HepG2 (cell line): ENCODE results near the gene MZF1. TPM values are rescaled to one million over a fixed set of nuclear protein-coding genes. Genes with fewer than 3 reads are reported as not detected.

Experiments
- AKAP8 ChIP-seq: sonication (generic); formaldehyde crosslinking; IDR thresholded peaks from 2 replicates; pipeline ENCODE4 v1.5.1; 2020; ENCODE audit warnings: mild to moderate bottlenecking, missing genetic modification reagents
- BCL3 ChIP-seq: sonication (generic); formaldehyde crosslinking; IDR thresholded peaks from 2 replicates; pipeline ENCODE4 v1.5.1; 2020; ENCODE audit warnings: mild to moderate bottlenecking, missing genetic modification reagents, moderate library complexity
- FOXP1 ChIP-seq, 2 experiments: fragments of 450-650 bp in 1 of 2; IDR thresholded peaks; 2 replicates each; pipeline ENCODE4 v1.6.1; 2017 to 2018; ENCODE audit warnings: antibody characterized with exemption in 1 of 2
- HDAC6 ChIP-seq: fragments of 200-600 bp; sonication (generic); IDR thresholded peaks from 2 replicates; pipeline ENCODE4 v1.7.0; 2017; ENCODE audit warnings: mild to moderate bottlenecking, antibody characterized with exemption, low read length, low read depth
- KDM2A ChIP-seq: sonication (generic); formaldehyde crosslinking; IDR thresholded peaks from 2 replicates; pipeline ENCODE4 v1.4.0; 2020; ENCODE audit warnings: low read depth, missing genetic modification reagents, borderline replicate concordance
- PHF8 ChIP-seq: sonication (generic); formaldehyde crosslinking; IDR thresholded peaks from 2 replicates; pipeline ENCODE4 v1.5.0; 2020; ENCODE audit warnings: missing genetic modification reagents
- POLR2G ChIP-seq: fragments of 200-400 bp; formaldehyde crosslinking; IDR thresholded peaks from 2 replicates; pipeline ENCODE4 v1.6.1; 2018; ENCODE audit warnings: mild to moderate bottlenecking, low read depth, low read length, moderate library complexity
- PRDM10 ChIP-seq: sonication (generic); formaldehyde crosslinking; IDR thresholded peaks from 2 replicates; pipeline ENCODE4 v1.4.0; 2020; ENCODE audit warnings: low read depth, missing genetic modification reagents
- RAD51 ChIP-seq: fragments of 450-650 bp; IDR thresholded peaks from 2 replicates; pipeline ENCODE4 v1.6.1; 2016; ENCODE audit warnings: borderline replicate concordance
- RBM22 ChIP-seq: fragments of 200-400 bp; formaldehyde crosslinking; optimal IDR thresholded peaks from 2 replicates; pipeline ENCODE3; 2017; ENCODE audit warnings: mild to moderate bottlenecking, low read length, moderate library complexity
- REPIN1 ChIP-seq: sonication (generic); formaldehyde crosslinking; IDR thresholded peaks from 2 replicates; pipeline ENCODE4 v1.8.0; 2022; ENCODE audit warnings: missing genetic modification reagents, low read depth, mild to moderate bottlenecking, borderline replicate concordance
- SNAPC2 ChIP-seq: sonication (generic); formaldehyde crosslinking; IDR thresholded peaks from 2 replicates; pipeline ENCODE4 v1.8.1; 2022; ENCODE audit warnings: mild to moderate bottlenecking, missing genetic modification reagents
- TCF7L2 ChIP-seq: IDR thresholded peaks from 2 replicates; pipeline ENCODE4 v1.6.1; 2011; ENCODE audit warnings: mild to moderate bottlenecking, low read depth, low read length, moderate library complexity
- WIZ ChIP-seq: sonication (generic); formaldehyde crosslinking; IDR thresholded peaks from 2 replicates; pipeline ENCODE4 v1.5.1; 2020; ENCODE audit warnings: mild to moderate bottlenecking, missing genetic modification reagents
- ZBTB38 ChIP-seq: sonication (generic); formaldehyde crosslinking; IDR thresholded peaks from 2 replicates; pipeline ENCODE4 v1.5.1; 2020; ENCODE audit warnings: mild to moderate bottlenecking, missing genetic modification reagents
- ZNF121 ChIP-seq: sonication (generic); formaldehyde crosslinking; IDR thresholded peaks from 2 replicates; pipeline ENCODE4 v1.5.0; 2020; ENCODE audit warnings: mild to moderate bottlenecking, missing genetic modification reagents
- ZNF431 ChIP-seq: sonication (generic); formaldehyde crosslinking; IDR thresholded peaks from 2 replicates; pipeline ENCODE4 v1.9.0; 2022; ENCODE audit warnings: missing genetic modification reagents, low read depth, mild to moderate bottlenecking, borderline replicate concordance
- ZNF530 ChIP-seq: sonication (generic); formaldehyde crosslinking; IDR thresholded peaks from 2 replicates; pipeline ENCODE4 v1.5.0; 2020; ENCODE audit warnings: low read depth, mild to moderate bottlenecking, missing genetic modification reagents
- ZNF563 ChIP-seq: sonication (generic); formaldehyde crosslinking; IDR thresholded peaks from 2 replicates; pipeline ENCODE4 v1.8.0; 2022; ENCODE audit warnings: mild to moderate bottlenecking, moderate library complexity, missing genetic modification reagents
- ZNF574 ChIP-seq: sonication (generic); formaldehyde crosslinking; IDR thresholded peaks from 2 replicates; pipeline ENCODE4 v1.4.0; 2020; ENCODE audit warnings: missing genetic modification reagents
- ZNF749 ChIP-seq: sonication (generic); formaldehyde crosslinking; IDR thresholded peaks from 2 replicates; pipeline ENCODE4 v1.8.0; 2022; ENCODE audit warnings: mild to moderate bottlenecking, missing genetic modification reagents, moderate library complexity, borderline replicate concordance
- ZNF773 ChIP-seq: sonication (generic); formaldehyde crosslinking; IDR thresholded peaks from 2 replicates; pipeline ENCODE4 v1.4.0; 2020; ENCODE audit warnings: missing genetic modification reagents, borderline replicate concordance
- polyA plus RNA-seq, 8 experiments: library from polyadenylated mRNA; depleted of rRNA in 3 of 8; stranded (reverse) in 7 of 8; unstranded in 1 of 8; fragments of >200 nt; fragmentation: Illumina TruSeq in 4 of 8; extraction: Trizol in 4 of 8; gene quantifications; 2 replicates each; pipeline versions ENCODE4 v1.2.1 to v1.2.3, GENCODE V29; 2011 to 2016; ENCODE audit warnings: low read depth in 4 of 8, missing spikeins in 1 of 8, mixed read lengths in 1 of 8; ENCODE audit not compliant: insufficient read depth in 1 of 8
- total RNA-seq, 5 experiments: library from RNA; depleted of rRNA; stranded (reverse); fragments of >200 nt; fragmentation: Illumina TruSeq; extraction: Trizol; gene quantifications; 2 replicates each; pipeline ENCODE4 v1.2.3, GENCODE V29; 2016; ENCODE audit warnings: low read depth in 1 of 5

Gene MZF1
- total and polyA plus RNA-seq, 2 of the 13 experiments (the other 11 are each of a cell fraction or from before 2014, with no cell fraction given) = 3.1 to 8.1 TPM

- TF ChIP-seq HDAC6 (no peak), ZNF431 (CRISPR knock-in tag) (no peak), ZNF121 (CRISPR knock-in tag) (peak; percentile 57; the same call in 1 of the 2 replicates), WIZ (peak; percentile 70), BCL3 (CRISPR knock-in tag) (peak; percentile 68; the same call in 1 of the 2 replicates), ZBTB38 (CRISPR knock-in tag) (peak; percentile 52; the same call in 1 of the 2 replicates), REPIN1 (CRISPR knock-in tag) (peak; percentile 40), ZNF530 (CRISPR knock-in tag) (no peak), TCF7L2 (no peak), PRDM10 (CRISPR knock-in tag) (no peak), KDM2A (CRISPR knock-in tag) (peak; percentile 59; the same call in 1 of the 2 replicates), ZNF773 (peak; percentile 69), POLR2G (peak; percentile 64), PHF8 (CRISPR knock-in tag) (peak; percentile 93), ZNF563 (CRISPR knock-in tag) (no peak), ZNF574 (CRISPR knock-in tag) (peak; percentile 50; the same call in 1 of the 2 replicates), SNAPC2 (CRISPR knock-in tag) (no peak), ZNF749 (CRISPR knock-in tag) (0 out of 2 replicates have a peak, but pooled peaks have one; percentile 22), RAD51 (no peak), FOXP1 (IDR thresholded peaks at IDR 0.05) (no peak), FOXP1 (CRISPR knock-in tag; IDR thresholded peaks at IDR 0.05) (no peak), AKAP8 (no peak), RBM22 (no peak)
These were observed 14.4 kb downstream of the MZF1 start (continued) for GRCh38 chr19:58558623-58559274.
